OCI-LY3 (cell line): ENCODE measurements around the gene KRT73.

ENCODE experiments used
- H2AFZ ChIP-seq: fragments of 200-600, 300-600 bp; shearing (Covaris generic); 2 replicates; pipeline ENCODE4 v1.6.0; 2014; ENCODE audit warnings: antibody characterized with exemption, low read depth, low read length
- H3K27ac ChIP-seq: fragments of 200-600, 300-600 bp; sonication (generic); 2 replicates; pipeline ENCODE4 v1.5.1; 2014; ENCODE audit warnings: mild to moderate bottlenecking, low read length, moderate library complexity, mixed read lengths
- H3K27me3 ChIP-seq: fragments of 200-600, 300-600 bp; sonication (generic); 2 replicates; pipeline ENCODE4 v1.6.1; 2014; ENCODE audit warnings: low read depth, low read length, mixed read lengths
- H3K36me3 ChIP-seq: fragments of 200-600, 300-600 bp; sonication (generic); replicated peaks from 2 replicates; pipeline ENCODE3; 2014; ENCODE audit warnings: low read depth, low read length, mixed read lengths
- H3K4me1 ChIP-seq: fragments of 300-600, 200-600 bp; sonication (generic); 2 replicates; pipeline ENCODE4 v1.6.1; 2014; ENCODE audit warnings: low read length, mixed read lengths
- H3K4me2 ChIP-seq: fragments of 200-600, 300-600 bp; sonication (generic); 2 replicates; pipeline ENCODE4 v1.6.1; 2014; ENCODE audit warnings: low read length, mixed read lengths
- H3K4me3 ChIP-seq: fragments of 300-600, 200-600 bp; sonication (generic); 2 replicates; pipeline ENCODE4 v1.5.1; 2014; ENCODE audit warnings: antibody characterized with exemption, mild to moderate bottlenecking, low read length, moderate library complexity
- H3K79me2 ChIP-seq: fragments of 300-600, 200-600 bp; shearing (Covaris generic); 2 replicates; pipeline ENCODE4 v1.6.1; 2014; ENCODE audit warnings: mild to moderate bottlenecking, low read length, mixed read lengths
- H3K9ac ChIP-seq: fragments of 300-600, 200-600 bp; shearing (Covaris generic); 2 replicates; pipeline ENCODE4 v1.6.0; 2014; ENCODE audit warnings: mild to moderate bottlenecking, low read length, moderate library complexity
- H3K9me3 ChIP-seq: fragments of 200-600, 300-600 bp; shearing (Covaris generic); 2 replicates; pipeline ENCODE4 v1.6.1; 2014; ENCODE audit warnings: low read length, mixed read lengths; ENCODE audit not compliant: insufficient read depth
- H4K20me1 ChIP-seq: fragments of 200-600, 300-600 bp; sonication (generic); 2 replicates; pipeline ENCODE4 v1.6.1; 2016; ENCODE audit warnings: low read length, mixed read lengths; ENCODE audit not compliant: insufficient read depth
- EZH2phosphoT487 ChIP-seq: fragments of 200-600 bp; shearing (Covaris generic); IDR thresholded peaks from 2 replicates; pipeline ENCODE4 v1.6.1; 2018; ENCODE audit warnings: antibody characterized with exemption, mixed run types, low read depth
- TF ChIP-seq, protein P1 (sequence below): fragments of 200-600, 300-600 bp; sonication (generic); IDR thresholded peaks from 2 replicates; pipeline ENCODE4 v1.5.1; 2014; ENCODE audit warnings: antibody characterized with exemption, low read length, low read depth

The KRT73 gene

DNA sequence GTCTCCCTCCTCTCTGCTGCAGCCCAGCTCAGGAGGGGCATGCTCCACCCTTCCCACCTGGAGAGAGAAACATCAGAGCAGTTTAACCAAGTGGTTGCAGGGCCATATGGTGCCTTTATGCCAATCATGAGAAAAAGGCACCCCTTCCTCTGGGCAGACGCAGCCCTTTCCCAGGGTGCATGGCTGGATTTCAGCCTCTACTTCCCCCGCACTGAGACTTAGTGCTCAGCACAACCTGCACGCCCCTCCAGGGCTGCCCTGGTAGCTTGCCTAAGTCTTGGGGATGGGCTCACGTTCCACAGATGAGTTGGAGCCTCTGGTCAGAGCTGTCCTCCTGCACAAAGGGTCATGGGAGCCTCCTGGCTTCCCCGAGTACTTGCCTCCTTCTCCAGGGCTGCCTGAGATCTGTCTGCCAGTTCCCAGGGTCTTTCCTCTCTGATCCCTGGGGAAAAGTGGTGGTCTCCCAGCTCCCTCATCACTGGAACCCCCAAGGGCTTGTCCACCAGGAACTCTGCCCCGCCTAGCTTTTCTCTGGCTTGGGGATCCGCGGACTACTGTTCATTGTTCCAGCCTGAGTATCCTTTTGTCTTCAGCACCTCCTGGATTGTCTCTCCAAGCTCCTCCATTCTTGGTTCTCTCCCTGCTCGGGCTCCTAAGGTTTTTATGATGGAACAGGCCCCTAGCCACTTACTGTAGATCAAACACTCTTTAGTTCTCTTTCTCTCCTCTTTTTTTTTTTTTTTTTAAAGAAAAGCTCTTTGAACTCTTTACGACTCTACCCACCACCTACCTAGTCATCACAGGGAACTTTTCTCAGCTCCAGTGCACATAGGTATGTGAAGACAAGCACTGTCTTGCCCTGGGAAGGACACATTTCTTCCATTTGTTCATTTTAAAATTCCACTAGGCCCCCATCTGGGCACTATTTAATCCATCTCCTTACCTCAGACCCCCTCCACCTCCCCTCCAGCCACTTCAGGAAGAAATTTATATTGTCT lies 38.6 kb downstream of the KRT73 start:
- Histone ChIP-seq H3K4me3 (no peak overlapping the region), H3K27ac (no peak overlapping the region), H3K9me3 (no peaks in the 10 kb centered on the region), H4K20me1 (no peaks in the 10 kb centered on the region), H3K4me1 (peaks cover 5% of the 10 kb centered on the region; the same call in 1 of the 2 replicates), H3K4me2 (no peak overlapping the region), H3K79me2 (no peaks in the 10 kb centered on the region), H3K27me3 (peaks cover 19% of the 10 kb centered on the region), H3K9ac (no peak overlapping the region), H3K36me3 (no peaks in the 10 kb centered on the region), H2AFZ (no peak overlapping the region)
- TF ChIP-seq, protein P1, sequence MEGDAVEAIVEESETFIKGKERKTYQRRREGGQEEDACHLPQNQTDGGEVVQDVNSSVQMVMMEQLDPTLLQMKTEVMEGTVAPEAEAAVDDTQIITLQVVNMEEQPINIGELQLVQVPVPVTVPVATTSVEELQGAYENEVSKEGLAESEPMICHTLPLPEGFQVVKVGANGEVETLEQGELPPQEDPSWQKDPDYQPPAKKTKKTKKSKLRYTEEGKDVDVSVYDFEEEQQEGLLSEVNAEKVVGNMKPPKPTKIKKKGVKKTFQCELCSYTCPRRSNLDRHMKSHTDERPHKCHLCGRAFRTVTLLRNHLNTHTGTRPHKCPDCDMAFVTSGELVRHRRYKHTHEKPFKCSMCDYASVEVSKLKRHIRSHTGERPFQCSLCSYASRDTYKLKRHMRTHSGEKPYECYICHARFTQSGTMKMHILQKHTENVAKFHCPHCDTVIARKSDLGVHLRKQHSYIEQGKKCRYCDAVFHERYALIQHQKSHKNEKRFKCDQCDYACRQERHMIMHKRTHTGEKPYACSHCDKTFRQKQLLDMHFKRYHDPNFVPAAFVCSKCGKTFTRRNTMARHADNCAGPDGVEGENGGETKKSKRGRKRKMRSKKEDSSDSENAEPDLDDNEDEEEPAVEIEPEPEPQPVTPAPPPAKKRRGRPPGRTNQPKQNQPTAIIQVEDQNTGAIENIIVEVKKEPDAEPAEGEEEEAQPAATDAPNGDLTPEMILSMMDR, result no peak
- TF ChIP-seq EZH2phosphoT487, result no peak

DNA sequence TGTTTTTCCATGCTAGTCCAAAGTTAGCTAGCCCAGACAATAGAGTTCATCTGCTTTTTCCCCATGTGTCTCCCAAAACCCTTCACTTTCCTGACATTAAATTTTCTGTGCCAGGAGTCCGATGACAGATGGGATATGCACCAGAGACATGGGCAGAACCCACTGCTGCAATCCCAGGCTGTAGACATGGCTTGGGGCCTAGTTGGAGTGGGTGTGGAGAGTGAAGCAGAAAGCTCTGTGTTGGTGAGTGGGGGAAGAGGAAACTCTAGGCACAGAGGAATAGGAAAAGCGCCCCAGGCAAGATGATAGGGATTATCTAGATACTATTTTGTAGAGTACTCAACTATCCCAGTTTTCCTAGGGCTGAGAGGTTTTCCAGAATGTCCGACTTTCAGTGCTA lies 39.9 kb downstream of the KRT73 start:
- H3K4me2 ChIP-seq, result no peak overlapping the region
- H2AFZ ChIP-seq, result no peak overlapping the region
- no peaks in the 10 kb centered on the region for H3K36me3 ChIP-seq
- H3K4me3 ChIP-seq, result no peak overlapping the region
- peaks cover 19% of the 10 kb centered on the region for H3K27me3 ChIP-seq
- no peaks in the 10 kb centered on the region for H3K79me2 ChIP-seq
- no peaks in the 10 kb centered on the region for H3K9me3 ChIP-seq
- no peak overlapping the region for H3K27ac ChIP-seq
- TF ChIP-seq EZH2phosphoT487, result no peak
- TF ChIP-seq, protein P1, result no peak
- peaks cover 5% of the 10 kb centered on the region; the same call in 1 of the 2 replicates for H3K4me1 ChIP-seq
- no peaks in the 10 kb centered on the region for H4K20me1 ChIP-seq
- H3K9ac ChIP-seq, result no peak overlapping the region

DNA sequence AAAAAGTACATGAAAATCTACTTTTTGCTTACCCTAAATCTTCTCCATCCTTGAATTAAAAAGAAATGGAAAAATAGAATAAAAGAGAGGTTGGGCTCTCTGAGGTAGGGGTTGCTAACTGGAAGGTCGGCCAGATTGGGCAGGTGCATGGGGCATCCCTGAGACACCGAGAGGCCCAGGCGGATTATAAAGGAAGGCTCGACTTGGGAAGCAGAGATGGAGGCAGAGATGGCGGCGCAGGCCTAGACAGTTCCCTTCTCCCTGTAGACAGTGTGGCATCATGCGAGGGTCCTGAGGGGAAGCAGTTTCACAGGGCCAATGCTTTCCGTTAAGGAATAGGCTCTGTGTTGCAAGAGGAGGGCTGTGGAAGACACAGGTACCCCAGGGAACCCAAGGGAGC lies 41.0 kb downstream of the KRT73 start:
- Histone ChIP-seq H4K20me1 (no peaks in the 10 kb centered on the region), H3K36me3 (no peaks in the 10 kb centered on the region), H3K9ac (no peak overlapping the region), H3K79me2 (no peaks in the 10 kb centered on the region), H3K4me2 (no peak overlapping the region), H2AFZ (no peak overlapping the region), H3K27me3 (peaks cover 19% of the 10 kb centered on the region), H3K4me3 (no peak overlapping the region), H3K4me1 (peaks cover 5% of the 10 kb centered on the region; the same call in 1 of the 2 replicates), H3K27ac (no peak overlapping the region), H3K9me3 (no peaks in the 10 kb centered on the region)
- TF ChIP-seq, protein P1, result no peak
- TF ChIP-seq EZH2phosphoT487, result no peak

DNA sequence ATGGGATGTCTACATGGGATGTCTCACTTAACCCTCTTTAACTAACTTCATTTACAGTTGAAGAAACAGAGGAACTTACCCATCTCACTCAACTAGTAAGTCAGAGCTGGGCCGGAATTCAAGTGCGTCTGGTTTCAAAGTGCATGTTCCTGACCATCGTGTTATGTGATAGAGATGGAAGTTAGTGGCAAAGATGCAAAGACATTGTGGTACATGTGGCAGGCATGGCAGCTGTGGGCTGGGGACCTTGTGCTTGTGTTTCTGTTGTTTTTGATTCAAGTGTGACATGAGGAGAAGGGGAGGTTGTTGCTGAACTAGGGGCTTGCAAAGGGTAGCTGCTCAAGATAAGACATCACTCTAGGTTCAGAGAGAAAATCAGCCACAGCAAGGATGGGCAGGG lies 42.4 kb downstream of the KRT73 start:
- Histone ChIP-seq H3K4me2 (no peak overlapping the region), H4K20me1 (no peaks in the 10 kb centered on the region), H3K9me3 (no peaks in the 10 kb centered on the region), H3K79me2 (no peaks in the 10 kb centered on the region), H3K27ac (no peak overlapping the region), H3K36me3 (no peaks in the 10 kb centered on the region), H3K9ac (no peak overlapping the region), H3K4me1 (peaks cover 5% of the 10 kb centered on the region; the same call in 1 of the 2 replicates), H3K4me3 (no peak overlapping the region), H3K27me3 (peaks cover 21% of the 10 kb centered on the region), H2AFZ (no peak overlapping the region)
- TF ChIP-seq, protein P1, result no peak
- TF ChIP-seq EZH2phosphoT487, result no peak
